HCT116 (cell line): Measurements from ENCODE around the gene CRHBP.

Experiments
- EZH2 ChIP-seq: fragments of 200-600 bp; sonication (generic); IDR thresholded peaks from 2 replicates; pipeline ENCODE4 v1.6.1; 2017; ENCODE audit warnings: antibody characterized with exemption, mixed run types
- EZH2phosphoT487 ChIP-seq: fragments of 200-600 bp; IDR thresholded peaks from 2 replicates; pipeline ENCODE4 v1.6.1; 2018; ENCODE audit warnings: antibody characterized with exemption, borderline replicate concordance
- POLR2A ChIP-seq: IDR thresholded peaks from 2 replicates; pipeline ENCODE4 v1.7.0; 2011; ENCODE audit warnings: borderline replicate concordance; ENCODE audit not compliant: insufficient read depth, insufficient read length; ENCODE audit errors: extremely low read depth
- POLR2AphosphoS5 ChIP-seq: IDR thresholded peaks from 2 replicates; pipeline ENCODE4 v1.6.1; 2011; ENCODE audit warnings: mild to moderate bottlenecking, low read depth, low read length, moderate library complexity
- SRF ChIP-seq: IDR thresholded peaks from 2 replicates; pipeline ENCODE4 v1.6.1; 2012; ENCODE audit warnings: low read depth
- YY1 ChIP-seq: IDR thresholded peaks from 2 replicates; pipeline ENCODE4 v1.6.1; 2011; ENCODE audit warnings: low read length, low read depth, moderate library complexity, mild to moderate bottlenecking; ENCODE audit not compliant: insufficient replicate concordance; ENCODE audit errors: extremely low read depth
- ZBTB33 ChIP-seq: IDR thresholded peaks from 2 replicates; pipeline ENCODE4 v1.6.1; 2011; ENCODE audit warnings: mild to moderate bottlenecking, low read length, moderate library complexity; ENCODE audit not compliant: insufficient replicate concordance; ENCODE audit errors: extremely low read depth
- TF ChIP-seq, protein P1 (sequence below), 3 experiments: fragments of 200-600 bp in 1 of 3; sonication (generic) in 1 of 3; IDR thresholded peaks in 2 of 3; conservative IDR thresholded peaks in 1 of 3; 2 replicates each; pipeline ENCODE4 v1.5.1; 2012 to 2017; ENCODE audit warnings: low read depth in 2 of 3, low read length in 2 of 3, antibody characterized with exemption in 1 of 3, borderline replicate concordance in 1 of 3, control low read depth in 1 of 3, mild to moderate bottlenecking in 1 of 3, mixed read lengths in 1 of 3, mixed run types in 1 of 3, moderate library complexity in 1 of 3; ENCODE audit not compliant: insufficient read depth in 1 of 3
- TF ChIP-seq, protein P2 (sequence below): IDR thresholded peaks from 2 replicates; pipeline ENCODE4 v1.6.1; 2012

DNA sequence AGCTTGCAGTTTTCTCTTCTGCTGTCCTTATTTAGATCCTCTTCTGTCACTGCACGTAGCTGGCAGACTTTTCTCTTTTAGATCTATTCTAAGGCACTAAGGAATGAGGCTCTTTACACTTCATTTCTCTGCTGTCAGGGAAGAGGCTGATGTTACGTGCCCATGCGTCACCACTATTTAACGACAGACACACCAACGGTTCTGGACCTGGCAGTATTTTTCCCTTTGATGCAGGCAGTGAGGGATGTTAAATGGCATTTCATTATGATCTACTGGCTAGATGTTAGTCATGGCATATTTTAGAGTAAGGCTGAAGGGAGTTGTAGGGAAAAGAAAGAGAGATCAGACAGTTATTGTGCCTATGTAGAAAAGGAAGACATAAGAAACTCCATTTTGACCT lies 8.2 kb upstream of the CRHBP start:
- TF ChIP-seq, protein P1, sequence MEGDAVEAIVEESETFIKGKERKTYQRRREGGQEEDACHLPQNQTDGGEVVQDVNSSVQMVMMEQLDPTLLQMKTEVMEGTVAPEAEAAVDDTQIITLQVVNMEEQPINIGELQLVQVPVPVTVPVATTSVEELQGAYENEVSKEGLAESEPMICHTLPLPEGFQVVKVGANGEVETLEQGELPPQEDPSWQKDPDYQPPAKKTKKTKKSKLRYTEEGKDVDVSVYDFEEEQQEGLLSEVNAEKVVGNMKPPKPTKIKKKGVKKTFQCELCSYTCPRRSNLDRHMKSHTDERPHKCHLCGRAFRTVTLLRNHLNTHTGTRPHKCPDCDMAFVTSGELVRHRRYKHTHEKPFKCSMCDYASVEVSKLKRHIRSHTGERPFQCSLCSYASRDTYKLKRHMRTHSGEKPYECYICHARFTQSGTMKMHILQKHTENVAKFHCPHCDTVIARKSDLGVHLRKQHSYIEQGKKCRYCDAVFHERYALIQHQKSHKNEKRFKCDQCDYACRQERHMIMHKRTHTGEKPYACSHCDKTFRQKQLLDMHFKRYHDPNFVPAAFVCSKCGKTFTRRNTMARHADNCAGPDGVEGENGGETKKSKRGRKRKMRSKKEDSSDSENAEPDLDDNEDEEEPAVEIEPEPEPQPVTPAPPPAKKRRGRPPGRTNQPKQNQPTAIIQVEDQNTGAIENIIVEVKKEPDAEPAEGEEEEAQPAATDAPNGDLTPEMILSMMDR (IDR thresholded peaks at IDR 0.05 in 2 of 3, conservative IDR thresholded peaks at IDR 0.05 in 1 of 3; ENCODE audit: borderline replicate concordance in 1 of 3, insufficient read depth in 1 of 3, low read depth in 2 of 3, low read length in 2 of 3), result no peak
- TF ChIP-seq POLR2A (no peak), POLR2AphosphoS5 (no peak), EZH2 (no peak), YY1 (no peak), SRF (no peak), ZBTB33 (no peak), EZH2phosphoT487 (no peak)
- TF ChIP-seq, protein P2, sequence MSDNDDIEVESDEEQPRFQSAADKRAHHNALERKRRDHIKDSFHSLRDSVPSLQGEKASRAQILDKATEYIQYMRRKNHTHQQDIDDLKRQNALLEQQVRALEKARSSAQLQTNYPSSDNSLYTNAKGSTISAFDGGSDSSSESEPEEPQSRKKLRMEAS, result no peak
